H7 (cell line): ENCODE results near the gene ANKS3. TPM values are rescaled to one million over a fixed set of nuclear protein-coding genes. Genes with fewer than 3 reads are reported as not detected.
A peak's percentile ranks its signal among the peaks of the same experiment; 100 is the strongest.

Experiments
- DNase-seq: peaks from one replicate; pipeline ENCODE4 v3.0.0; 2012
- H3K27me3 ChIP-seq: 2 replicates; pipeline ENCODE4 v1.6.0; 2011; ENCODE audit warnings: mild to moderate bottlenecking, low read length; ENCODE audit not compliant: control insufficient read depth, insufficient read depth
- H3K36me3 ChIP-seq: replicated peaks from 2 replicates; pipeline ENCODE4 v1.5.1; 2011; ENCODE audit warnings: low read length; ENCODE audit not compliant: control insufficient read depth, insufficient read depth
- H3K4me3 ChIP-seq: 2 replicates; pipeline ENCODE4 v1.5.1; 2011; ENCODE audit warnings: low read depth, mild to moderate bottlenecking, control low read depth, low read length, moderate library complexity; ENCODE audit not compliant: insufficient read depth
- total RNA-seq: library from RNA; depleted of rRNA; stranded (reverse); fragments of >200 nt; shearing (Covaris generic); gene quantifications from 2 replicates; pipeline ENCODE4 v1.2.3, GENCODE V29; 2014

ANKS3 gene
- total RNA-seq, 1 experiment from 2014 or later: 19.5 TPM

DNA sequence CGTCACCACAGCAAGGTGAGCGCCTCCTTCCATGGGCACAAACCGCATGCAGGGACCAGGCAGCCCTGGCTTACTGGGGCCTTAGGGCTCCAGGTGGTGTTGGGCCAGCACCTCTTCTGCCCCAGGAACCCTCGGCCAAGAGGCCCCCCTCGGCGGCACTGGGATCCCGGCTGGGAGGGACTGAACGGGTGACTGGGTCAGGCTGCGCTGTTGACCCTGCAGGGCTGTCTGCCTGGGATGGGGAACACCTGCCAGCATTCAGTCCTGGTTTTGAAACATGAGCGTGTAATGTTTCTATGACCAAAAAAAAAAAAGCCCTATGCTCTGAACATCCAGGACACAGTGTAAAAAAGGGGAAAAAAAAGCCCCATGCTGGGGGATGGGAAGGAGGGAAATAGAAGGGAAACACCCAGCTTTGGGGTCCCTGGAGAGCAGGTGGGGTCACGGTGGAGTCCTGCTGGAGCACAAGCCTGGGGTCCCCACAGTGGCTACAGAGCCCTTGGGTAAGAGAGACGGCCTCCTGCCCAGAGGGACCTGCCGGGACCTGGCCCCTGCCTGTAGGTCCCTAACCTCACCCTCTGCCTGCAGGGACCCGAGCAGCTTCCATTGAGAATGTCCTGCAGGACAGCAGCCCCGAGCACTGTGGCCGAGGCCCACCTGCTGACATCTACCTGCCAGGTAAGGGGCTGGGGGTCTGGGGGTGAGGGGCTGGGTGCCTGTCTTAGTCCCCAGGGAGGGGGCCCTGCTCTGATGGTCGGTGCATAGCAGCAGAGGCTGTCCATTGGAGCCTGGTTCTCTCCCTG is 50.6 kb downstream of the ANKS3 start:
- no peaks in the 10 kb centered on the region for H3K27me3 ChIP-seq
- no peak for DNase-seq
- H3K36me3 ChIP-seq: peaks cover 7% of the 10 kb centered on the region
- no peak overlapping the region for H3K4me3 ChIP-seq

DNA sequence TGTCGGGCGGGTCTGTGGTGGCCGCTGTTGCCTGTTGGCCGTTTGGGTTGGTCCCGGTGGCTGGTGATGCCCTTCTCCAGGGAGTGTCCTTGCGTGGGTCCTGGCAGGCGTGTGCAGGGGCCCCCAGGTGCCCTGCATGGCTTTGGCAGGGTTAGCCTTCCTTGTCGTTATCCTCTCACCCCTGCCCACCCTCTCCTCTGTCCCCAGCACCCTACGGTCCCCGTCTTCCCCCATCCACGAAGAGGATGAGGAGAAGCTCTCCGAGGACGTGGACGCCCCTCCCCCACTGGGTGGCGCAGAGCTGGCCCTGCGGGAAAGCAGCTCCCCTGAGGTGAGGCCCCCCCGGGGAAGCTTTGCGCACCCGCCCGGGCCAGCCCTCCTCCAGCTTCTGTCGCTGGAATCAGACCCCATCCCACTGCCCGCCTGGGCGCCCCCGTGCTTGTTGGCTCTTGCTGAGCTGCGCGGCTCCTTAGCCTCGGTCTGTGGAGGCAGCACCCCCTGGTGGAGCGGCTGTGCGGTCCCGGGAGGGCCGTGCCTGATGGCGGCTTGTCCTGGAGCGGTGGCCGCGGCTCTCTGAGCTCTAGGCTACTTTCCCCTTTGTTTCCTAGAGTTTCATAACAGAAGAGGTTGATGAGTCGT is 51.3 kb downstream of the ANKS3 start:
- peak; percentile 97 for DNase-seq
- no peak overlapping the region for H3K4me3 ChIP-seq
- H3K27me3 ChIP-seq: no peaks in the 10 kb centered on the region
- H3K36me3 ChIP-seq: peaks cover 7% of the 10 kb centered on the region

DNA sequence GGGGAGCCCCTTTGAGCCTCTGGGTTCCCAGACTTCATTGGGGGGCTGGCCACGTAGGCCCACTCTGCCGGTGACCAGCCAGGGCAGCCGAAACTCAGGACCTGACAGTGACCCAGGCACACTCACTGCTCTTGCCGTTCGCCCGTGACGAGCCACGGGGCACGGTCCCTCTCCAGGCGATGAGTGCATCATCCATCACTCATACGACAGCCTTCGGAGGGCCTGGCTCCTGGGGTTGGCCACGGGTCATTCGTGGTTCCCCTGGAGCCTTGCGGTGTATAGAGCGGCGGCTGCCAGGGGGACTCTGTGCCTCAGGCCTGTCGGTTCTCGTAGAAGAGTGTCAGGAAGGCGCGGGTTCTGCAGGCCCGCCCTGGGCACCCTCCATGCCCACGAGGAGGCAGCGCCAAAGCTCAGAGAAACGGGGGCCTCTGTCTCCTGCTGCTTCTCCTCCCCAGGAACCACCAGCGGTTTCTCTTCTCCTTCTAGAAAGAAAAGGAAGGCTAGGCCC is 51.9 kb downstream of the ANKS3 start:
- peaks cover 7% of the 10 kb centered on the region for H3K36me3 ChIP-seq

DNA sequence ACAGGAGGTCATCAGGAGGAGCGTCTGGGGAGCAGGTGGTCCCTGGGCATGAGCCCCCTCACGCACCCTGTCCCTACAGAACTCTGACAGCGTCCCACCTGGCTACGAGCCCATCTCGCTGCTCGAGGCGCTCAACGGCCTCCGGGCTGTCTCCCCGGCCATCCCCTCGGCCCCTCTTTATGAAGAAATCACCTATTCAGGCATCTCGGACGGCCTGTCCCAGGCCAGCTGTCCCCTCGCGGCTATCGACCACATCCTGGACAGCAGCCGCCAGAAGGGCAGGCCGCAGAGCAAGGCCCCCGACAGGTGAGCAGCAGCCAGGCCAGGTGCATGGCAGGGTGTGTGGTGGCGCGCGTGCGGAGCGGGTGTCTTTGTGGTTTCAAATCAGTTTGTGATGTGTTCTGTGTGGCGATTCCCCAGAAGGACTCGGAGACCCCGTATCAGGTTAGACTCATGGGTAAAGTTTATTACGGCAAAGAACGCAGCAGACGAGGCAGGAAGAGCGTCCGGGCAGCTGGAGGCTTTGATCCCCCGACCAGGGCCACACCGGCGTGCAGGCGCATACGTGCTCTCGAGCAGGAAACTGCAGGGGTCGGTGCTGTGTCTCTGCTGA is 52.5 kb downstream of the ANKS3 start:
- peaks cover 7% of the 10 kb centered on the region for H3K36me3 ChIP-seq
- H3K4me3 ChIP-seq: no peak overlapping the region
- DNase-seq: no peak
- H3K27me3 ChIP-seq: no peaks in the 10 kb centered on the region

More for the DNA sequence above, 51.9 kb downstream of the ANKS3 start:
- no peak for DNase-seq
- H3K27me3 ChIP-seq: no peaks in the 10 kb centered on the region
- no peak overlapping the region for H3K4me3 ChIP-seq

DNA sequence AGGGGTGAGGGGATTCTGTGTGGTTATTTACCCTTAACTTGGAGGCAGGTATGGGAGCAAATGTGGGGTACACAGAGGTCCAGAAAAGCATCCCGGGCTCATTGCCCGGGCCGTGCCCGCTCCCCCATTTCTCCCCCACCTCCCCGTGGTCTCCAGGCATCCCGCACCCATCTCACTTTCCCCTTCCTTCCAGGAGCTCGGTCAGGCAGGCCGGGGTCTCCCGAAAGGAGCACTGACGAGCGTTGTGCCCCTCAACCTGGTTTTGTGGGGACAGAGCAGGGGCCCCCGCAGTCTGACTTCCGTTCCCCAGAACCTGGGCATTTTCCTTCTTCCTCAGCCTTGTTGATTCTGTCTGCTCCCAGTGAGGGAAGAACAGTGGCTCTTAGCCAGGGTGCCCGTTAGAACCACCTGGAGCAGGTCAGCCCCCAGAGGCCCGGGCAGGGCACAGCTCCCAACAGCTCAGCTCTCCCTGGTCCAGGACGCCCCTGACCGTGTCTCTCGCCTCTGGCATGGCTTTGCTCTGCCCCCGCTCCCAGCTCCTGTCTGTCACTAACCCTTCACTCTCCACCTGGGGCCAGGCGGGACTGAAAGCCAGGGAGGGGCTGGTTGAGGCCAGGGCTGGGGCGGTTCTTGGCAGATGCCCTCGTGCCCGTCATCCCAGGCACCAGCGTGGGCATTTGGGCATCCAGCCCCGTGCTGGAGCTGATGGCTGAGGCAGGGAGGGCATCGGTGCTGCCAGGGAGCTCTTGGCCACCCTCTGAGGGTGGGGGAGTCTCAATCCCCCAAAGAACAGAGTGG is 53.2 kb downstream of the ANKS3 start:
- H3K27me3 ChIP-seq: no peaks in the 10 kb centered on the region
- DNase-seq: no peak
- no peak overlapping the region for H3K4me3 ChIP-seq
- peaks cover 5% of the 10 kb centered on the region for H3K36me3 ChIP-seq

DNA sequence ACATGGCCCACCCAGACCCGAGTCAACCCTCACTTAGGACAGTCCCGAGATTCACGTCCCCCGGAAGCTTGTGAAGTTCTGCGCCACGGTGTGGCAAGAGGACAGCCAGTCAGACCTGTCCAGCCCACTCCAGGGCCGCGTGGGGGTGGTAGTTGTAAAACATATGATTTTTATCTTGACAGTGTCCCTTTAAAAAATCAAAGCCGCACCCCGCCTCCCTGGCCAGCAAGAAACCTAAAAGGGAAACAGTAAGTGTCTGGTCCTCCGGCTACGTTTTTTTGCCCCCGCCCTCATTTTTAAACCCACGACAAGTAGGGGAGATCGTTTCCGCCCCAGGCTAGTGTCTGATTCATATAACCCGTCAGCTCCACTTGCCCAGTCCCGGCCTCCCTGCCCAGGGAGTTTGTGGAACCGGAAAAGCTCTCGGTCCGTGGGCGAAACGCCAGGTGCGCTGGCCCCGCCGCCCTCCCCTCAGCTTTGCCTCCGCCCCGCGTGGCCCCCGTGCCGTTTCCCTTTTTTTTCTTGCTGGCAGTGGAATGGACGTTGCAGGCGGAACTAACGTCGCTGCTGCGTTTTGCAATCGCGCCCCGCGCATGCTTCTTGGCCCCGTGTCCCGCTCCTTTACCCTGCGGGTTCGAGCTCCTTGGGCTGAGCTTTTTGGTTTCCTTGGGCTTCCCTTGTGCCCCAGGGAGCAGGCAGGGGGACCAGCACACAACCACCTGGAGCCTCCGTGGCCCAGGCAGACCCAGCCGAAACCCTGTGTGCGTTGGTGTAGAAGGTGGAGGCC is 54.0 kb downstream of the ANKS3 start:
- Histone ChIP-seq H3K36me3 (peaks cover 4% of the 10 kb centered on the region), H3K27me3 (no peaks in the 10 kb centered on the region), H3K4me3 (no peak overlapping the region)
- DNase-seq: no peak

DNA sequence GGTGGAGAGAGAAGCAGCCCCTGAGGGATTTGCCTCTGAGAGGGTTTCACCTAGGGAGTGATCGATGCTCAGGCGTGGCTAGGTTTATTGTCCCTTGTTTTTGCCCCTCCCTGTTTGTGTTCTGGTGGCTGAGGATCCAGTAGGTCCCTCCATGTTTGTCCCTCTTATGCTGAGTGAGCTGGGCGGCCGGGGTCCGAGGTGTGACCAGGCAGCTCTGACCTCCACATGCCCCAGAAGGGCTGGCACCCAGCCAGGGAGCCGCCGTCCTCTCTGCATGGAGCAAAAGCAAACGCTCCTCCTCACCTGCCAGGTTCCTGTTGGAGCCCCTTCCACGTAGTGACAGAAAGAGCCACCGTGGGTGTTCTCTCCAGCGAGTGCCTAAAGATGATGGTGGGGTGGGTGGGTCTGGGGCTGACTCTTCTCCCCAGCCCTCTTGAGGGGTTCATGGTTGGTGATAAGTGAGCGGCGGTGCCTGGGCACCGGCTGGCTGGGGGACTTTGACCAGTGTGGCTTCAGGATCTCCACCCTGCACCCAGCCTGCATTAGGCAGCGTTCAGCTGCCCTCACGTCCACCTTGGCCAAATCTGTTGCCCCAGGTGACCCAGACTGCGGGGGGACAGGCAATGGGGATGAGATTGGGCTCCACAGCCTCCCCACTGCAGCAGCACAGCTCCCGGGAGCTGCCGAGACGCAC is 54.8 kb downstream of the ANKS3 start:
- peaks cover 2% of the 10 kb centered on the region for H3K36me3 ChIP-seq
- H3K27me3 ChIP-seq: no peaks in the 10 kb centered on the region
- no peak for DNase-seq
- H3K4me3 ChIP-seq: no peak overlapping the region

DNA sequence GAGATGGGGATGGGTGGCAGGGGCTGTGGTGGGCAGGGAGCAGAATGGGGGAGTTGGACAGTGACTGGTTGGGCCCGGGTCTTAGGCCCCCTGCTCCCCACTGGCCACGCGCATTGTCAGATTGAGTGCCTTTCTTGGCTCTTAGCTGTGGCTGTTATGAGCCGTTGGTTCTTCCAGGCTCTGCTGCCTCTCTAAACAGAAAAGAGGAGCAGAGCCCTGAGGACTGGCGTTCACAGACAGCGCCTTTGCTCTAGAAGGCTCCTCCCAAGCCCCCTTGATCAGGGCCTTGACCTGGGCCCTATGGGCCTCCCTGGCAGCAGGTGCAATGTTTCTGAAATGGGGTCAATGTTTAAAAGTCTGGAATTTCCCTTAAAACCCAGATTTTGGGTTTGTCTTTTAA is 55.5 kb downstream of the ANKS3 start:
- H3K4me3 ChIP-seq: no peak overlapping the region
- peaks cover under 1% of the 10 kb centered on the region for H3K36me3 ChIP-seq
- H3K27me3 ChIP-seq: no peaks in the 10 kb centered on the region
- no peak for DNase-seq

DNA sequence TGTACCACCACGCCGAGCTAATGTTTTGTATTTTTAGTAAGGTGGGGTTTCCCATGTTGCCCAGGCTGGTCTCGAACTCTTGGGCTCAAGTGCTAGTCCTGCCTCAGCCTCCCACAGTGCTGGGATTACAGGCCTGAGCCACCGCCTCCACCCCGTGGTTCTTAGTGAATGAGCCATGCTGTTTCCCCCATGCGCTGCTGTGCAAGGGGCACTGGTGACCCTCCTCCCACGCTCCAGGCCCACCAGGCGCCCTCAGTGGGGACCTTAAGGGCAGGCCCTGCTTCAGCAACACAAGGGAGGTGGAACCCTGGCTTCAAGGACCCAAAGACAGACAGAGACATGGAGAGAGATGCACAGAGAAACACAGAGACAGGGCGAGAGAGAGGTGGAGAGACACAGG is 56.1 kb downstream of the ANKS3 start:
- DNase-seq: no peak

DNA sequence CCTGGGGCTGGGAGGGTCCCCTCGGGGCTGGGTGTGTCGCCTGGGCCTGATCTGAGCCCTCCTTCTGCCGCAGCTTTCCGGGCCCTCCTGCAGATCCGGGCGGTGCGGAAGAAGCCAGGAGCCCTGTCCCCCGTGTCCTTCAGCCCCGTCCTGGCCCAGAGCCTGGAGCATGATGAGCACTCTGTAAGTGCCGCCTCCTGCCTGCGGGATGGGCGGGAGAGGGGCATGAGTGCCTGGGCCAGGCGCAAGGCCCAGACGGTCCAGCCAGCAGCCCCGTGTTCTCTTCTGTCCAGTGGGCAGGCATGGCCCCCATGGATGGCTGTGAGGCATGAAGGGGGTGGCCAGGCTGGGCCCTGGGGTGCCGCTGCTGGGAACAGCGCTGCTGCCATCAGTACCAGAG is 56.7 kb downstream of the ANKS3 start:
- Histone ChIP-seq H3K27me3 (no peaks in the 10 kb centered on the region), H3K36me3 (peaks cover 2% of the 10 kb centered on the region), H3K4me3 (no peak overlapping the region)
- DNase-seq: no peak

More for the DNA sequence above, 56.1 kb downstream of the ANKS3 start:
- Histone ChIP-seq H3K4me3 (no peak overlapping the region), H3K36me3 (peaks cover 2% of the 10 kb centered on the region), H3K27me3 (no peaks in the 10 kb centered on the region)

DNA sequence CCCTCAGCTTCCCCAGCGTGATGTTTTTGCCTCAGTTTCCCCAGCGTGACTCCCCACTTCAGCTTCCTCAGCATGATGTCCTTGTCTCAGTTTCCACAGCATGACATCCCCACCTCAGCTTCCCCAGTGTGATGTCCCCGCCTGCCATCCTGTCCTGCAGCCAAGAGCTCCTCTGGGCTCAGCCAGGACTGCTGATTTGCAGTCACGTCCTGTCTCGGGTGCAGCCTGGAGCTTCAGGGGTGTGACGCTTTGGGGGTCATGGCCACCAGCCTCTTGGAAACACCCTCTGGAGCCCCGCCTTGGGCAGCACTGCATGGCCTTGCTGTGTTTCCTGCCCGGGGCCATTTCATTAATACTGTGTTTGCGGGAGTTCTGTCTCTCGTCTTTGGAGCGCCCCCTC is 57.2 kb downstream of the ANKS3 start:
- Histone ChIP-seq H3K36me3 (peaks cover 2% of the 10 kb centered on the region), H3K4me3 (no peak overlapping the region), H3K27me3 (no peaks in the 10 kb centered on the region)
- DNase-seq: no peak

DNA sequence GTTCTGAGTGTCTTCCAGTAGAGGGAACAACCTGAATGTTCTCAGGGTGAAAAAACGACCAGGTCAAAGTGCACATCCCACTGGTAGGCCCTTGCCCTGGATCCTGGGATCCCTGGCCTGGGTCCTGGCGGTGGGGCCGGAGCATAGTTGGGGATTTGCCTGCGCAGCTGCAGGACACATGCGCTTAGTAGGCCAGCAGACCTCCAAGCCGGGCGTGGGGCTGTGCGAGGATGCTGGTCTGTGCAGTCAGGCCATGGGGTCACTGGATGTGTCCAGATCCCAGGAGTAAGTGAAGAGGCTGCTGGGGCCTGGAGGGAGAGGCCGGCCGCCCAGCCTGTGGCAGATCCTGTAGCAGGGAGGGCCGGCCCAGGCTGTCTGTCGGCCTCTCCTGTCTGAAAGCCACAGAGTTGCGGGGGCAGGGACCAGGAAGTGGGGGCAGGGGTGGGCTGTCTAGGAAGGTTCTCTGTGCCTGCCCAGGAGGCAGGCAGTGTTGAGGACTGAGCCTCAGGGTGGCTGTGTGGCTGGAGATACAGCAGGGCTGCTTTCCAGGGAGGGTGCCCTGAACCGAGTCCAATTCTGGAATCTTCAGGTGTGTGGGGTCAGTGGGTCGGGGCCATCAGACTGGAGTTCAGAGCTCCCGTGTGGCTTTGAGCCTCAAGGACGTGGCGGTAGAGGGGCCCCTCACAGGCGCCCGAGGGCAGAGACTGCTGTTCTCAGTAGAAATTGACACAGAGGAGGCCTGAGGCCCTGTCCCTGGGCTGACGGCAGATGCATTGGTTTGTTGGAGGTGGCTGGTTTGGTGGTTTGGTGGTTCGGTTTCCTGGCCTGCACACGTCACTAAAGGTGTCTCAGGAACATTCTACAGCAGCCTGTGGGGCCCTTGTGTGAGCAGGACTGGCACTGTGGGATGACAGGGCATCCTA is 57.9 kb downstream of the ANKS3 start:
- Histone ChIP-seq H3K4me3 (no peak overlapping the region), H3K27me3 (no peaks in the 10 kb centered on the region), H3K36me3 (peaks cover 2% of the 10 kb centered on the region)
- peak; percentile 81 for DNase-seq
